Heart left ventricle (tissue), 16 donors: ENCODE results near the gene PEX7. TPM values are rescaled to one million over a fixed set of nuclear protein-coding genes. Genes with fewer than 3 reads are reported as not detected.

Experiments
- ATAC-seq, 4 donors: fragments of 200-7000 bp; cut with Tn5 transposase; one replicate each; pipeline ENCODE4 v1.9.1; 2020 to 2022; ENCODE audit warnings: moderate library complexity in 4 of 4, mild to moderate bottlenecking in 3 of 4, moderate number of reproducible peaks in 1 of 4
- DNase-seq, 5 donors: peaks; one replicate each; pipeline ENCODE4 v3.0.0-alpha.2; 2020
- H3K27ac ChIP-seq, 12 donors: fragments of 200-600 bp; sonication (generic) in 4 of 12; one replicate each; pipeline versions ENCODE4 v1.5.0 to v1.8.0; 2016 to 2022; ENCODE audit warnings: mild to moderate bottlenecking in 2 of 12
- H3K27me3 ChIP-seq, 9 donors: fragments of 200-600 bp; sonication (generic) in 2 of 9; one replicate each; pipeline versions ENCODE4 v1.5.1 to v1.8.0; 2016 to 2022; ENCODE audit warnings: mild to moderate bottlenecking in 3 of 9
- H3K36me3 ChIP-seq, 9 donors: fragments of 200-600 bp; sonication (generic) in 2 of 9; one replicate each; pipeline versions ENCODE4 v1.5.0 to v1.8.0; 2018 to 2022; ENCODE audit warnings: mild to moderate bottlenecking in 2 of 9
- H3K4me1 ChIP-seq, 12 donors: fragments of 200-600 bp; sonication (generic) in 4 of 12; one replicate each; pipeline versions ENCODE4 v1.5.0 to v1.8.0; 2016 to 2022; ENCODE audit warnings: mild to moderate bottlenecking in 3 of 12
- H3K4me3 ChIP-seq, 12 donors: fragments of 200-600 bp; sonication (generic) in 4 of 12; one replicate each; pipeline versions ENCODE4 v1.5.0 to v1.8.0; 2017 to 2022; ENCODE audit warnings: mild to moderate bottlenecking in 9 of 12, moderate library complexity in 4 of 12
- H3K9me3 ChIP-seq, 12 donors: fragments of 200-600 bp; sonication (generic) in 4 of 12; one replicate each; pipeline versions ENCODE4 v1.5.0 to v1.8.0; 2016 to 2022; ENCODE audit warnings: mild to moderate bottlenecking in 1 of 12
- POLR2A ChIP-seq, 2 donors: fragments of 450-650 bp; IDR thresholded peaks; one replicate each; pipeline ENCODE4 v1.6.1; 2017; ENCODE audit warnings: antibody characterized with exemption in 2 of 2, mild to moderate bottlenecking in 2 of 2, moderate library complexity in 2 of 2
- WGBS, 4 donors: extraction: QIAGEN DNeasy Blood & Tissue Kit in 2 of 4; methylation state at CpG; one replicate each; pipeline versions ENCODE4 v1.1.5 to v1.1.7; 2013 to 2018; 5-methylcytosine and 5-hydroxymethylcytosine counted together
- intact Hi-C, 10 donors: fragments of 100-400 bp; cut with DNase I; formaldehyde crosslinking; loops; one replicate each; pipeline versions ENCODE4 v1.11.1 to v1.14.2; 2022
- polyA plus RNA-seq, 2 donors: library from polyadenylated mRNA; stranded (reverse); fragments of 200-250 nt; gene quantifications; one replicate each; pipeline ENCODE4 v1.2.3, GENCODE V29; 2013
- total RNA-seq, 9 donors: library from RNA; depleted of rRNA in 2 of 9; stranded (reverse); fragments of >200 nt in 2 of 9; fragmentation: NEBNext Ultra II Directional in 3 of 9; extraction: Animal tissue kit (Norgen Biotek cat#: 25700) in 3 of 9; gene quantifications; one replicate each; pipeline versions ENCODE4 v1.1.0 to v1.2.4, GENCODE V29; 2016 to 2023
- TF ChIP-seq, protein P1 (sequence below), 12 donors: fragments of 200-600 bp; sonication (generic) in 4 of 12; IDR thresholded peaks; one replicate each; pipeline versions ENCODE4 v1.5.0 to v1.8.0; 2018 to 2022; ENCODE audit warnings: antibody characterized with exemption in 12 of 12, mild to moderate bottlenecking in 5 of 12
- donor health status: ischemic (EF 13 %, LVEDD 7.1; RV severe dilation, severe dysfunction).
- donor health status: healthy with polysubstance abuse.
- donor health status: DM: no; HTN: yes; CAD: no.
- donor health status: DM: no; HTN: no; CAD: no.
- donor health status: ischemic (EF 25% LVEDD 6.9; RV normal size, moderate dysfunction).
- donor health status: ischemic (EF 25% LVEDD 5.7; RV mildly dilated, moderate dysfunction).
- donor health status: healthy.
- donor health status: DM: yes; HTN: yes; CAD: no.
- donor health status: ischemic (EF 35%, LVEDD 5.7; RV mildly dilated, moderate dysfunction).
- donor health status: nonischemic (EF 11% LVEDD 7.7; RV severe dilation, severe dysfunction).
- donor health status: DM: yes; HTN: yes; CAD: no.
- donor health status: PGD.
- donor health status: ischemic (EF 29% LVEDD 5.4; RV normal size, mild dysfunction).
- donor health status: nonischemic (EF 23%, LVEDD 6.1; RV moderate dilation, normal function).

The PEX7 gene
- total and polyA plus RNA-seq, 11 donors = 4.7 to 22.1 (median 15.5) TPM

DNA sequence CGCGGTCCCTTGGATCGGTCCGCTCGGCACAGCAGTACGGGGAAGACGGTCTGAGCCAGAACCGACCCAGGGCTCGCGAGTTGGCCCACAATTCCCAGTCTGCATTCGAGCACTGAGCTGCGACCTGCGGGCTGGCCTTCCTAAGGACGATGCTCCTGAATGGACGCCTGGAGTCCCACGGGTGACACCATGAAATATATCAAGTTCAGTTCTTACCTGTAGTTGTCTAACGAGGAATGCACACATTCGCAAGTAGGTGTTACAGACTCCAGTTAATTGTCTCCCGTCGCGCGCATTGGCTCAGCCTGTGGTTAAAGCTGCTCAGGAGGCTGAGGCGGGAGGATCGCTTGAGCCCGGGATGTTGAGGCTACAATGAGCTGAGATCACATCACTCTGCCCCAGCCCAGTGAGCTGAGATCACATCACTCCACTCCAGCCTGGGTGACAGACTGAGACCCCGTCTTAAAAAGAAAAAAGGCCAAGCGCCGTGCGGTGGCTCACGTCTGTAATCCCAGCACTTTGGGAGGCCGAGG lies 802 bp downstream of the PEX7 start:
- Histone ChIP-seq H3K9me3 (no peaks in the 10 kb centered on the region), H3K4me1 (peaks cover 0 to 36% (median 12%) of the 10 kb centered on the region in 12 donors), H3K4me3 (peak overlapping the region; percentile 49 to 89 (median 74)), H3K27ac (peak overlapping the region in 11 of 12 donors; percentile 88 to 97 (median 92)), H3K36me3 (peaks cover 0 to 25% (median 12%) of the 10 kb centered on the region in 9 donors), H3K27me3 (no peaks in the 10 kb centered on the region)
- ATAC-seq (no peak), DNase-seq (no peak)
- 53 to 61% (median 55%) methylated on average over 25 to 31 of the region's 31 CpGs for WGBS, 4 donors
- TF ChIP-seq, protein P1, sequence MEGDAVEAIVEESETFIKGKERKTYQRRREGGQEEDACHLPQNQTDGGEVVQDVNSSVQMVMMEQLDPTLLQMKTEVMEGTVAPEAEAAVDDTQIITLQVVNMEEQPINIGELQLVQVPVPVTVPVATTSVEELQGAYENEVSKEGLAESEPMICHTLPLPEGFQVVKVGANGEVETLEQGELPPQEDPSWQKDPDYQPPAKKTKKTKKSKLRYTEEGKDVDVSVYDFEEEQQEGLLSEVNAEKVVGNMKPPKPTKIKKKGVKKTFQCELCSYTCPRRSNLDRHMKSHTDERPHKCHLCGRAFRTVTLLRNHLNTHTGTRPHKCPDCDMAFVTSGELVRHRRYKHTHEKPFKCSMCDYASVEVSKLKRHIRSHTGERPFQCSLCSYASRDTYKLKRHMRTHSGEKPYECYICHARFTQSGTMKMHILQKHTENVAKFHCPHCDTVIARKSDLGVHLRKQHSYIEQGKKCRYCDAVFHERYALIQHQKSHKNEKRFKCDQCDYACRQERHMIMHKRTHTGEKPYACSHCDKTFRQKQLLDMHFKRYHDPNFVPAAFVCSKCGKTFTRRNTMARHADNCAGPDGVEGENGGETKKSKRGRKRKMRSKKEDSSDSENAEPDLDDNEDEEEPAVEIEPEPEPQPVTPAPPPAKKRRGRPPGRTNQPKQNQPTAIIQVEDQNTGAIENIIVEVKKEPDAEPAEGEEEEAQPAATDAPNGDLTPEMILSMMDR (IDR thresholded peaks at IDR 0.05) = no peak
- no peak for TF ChIP-seq POLR2A (IDR thresholded peaks at IDR 0.05)
- intact Hi-C loops = no loop called here

GRCh38 chr6:136826216-136826615 lies 3.8 kb downstream of the PEX7 start:
- peak in 3 of 5 donors; percentile 12 to 57 (median 56) for DNase-seq
- H3K27me3 ChIP-seq = no peaks in the 10 kb centered on the region
- H3K36me3 ChIP-seq = peaks cover 0 to 49% (median 21%) of the 10 kb centered on the region in 9 donors
- 48 to 64% (median 60%) methylated on average over 6 of the region's 6 CpGs for WGBS, 4 donors
- H3K4me3 ChIP-seq = no peak overlapping the region
- H3K4me1 ChIP-seq = peaks cover 0 to 27% (median 11%) of the 10 kb centered on the region in 12 donors
- ATAC-seq = no peak
- TF ChIP-seq, protein P1 (IDR thresholded peaks at IDR 0.05) = no peak
- peak overlapping the region in 2 of 12 donors; percentile 1 to 25 for H3K27ac ChIP-seq
- intact Hi-C loops = no loop called here
- H3K9me3 ChIP-seq = peaks cover 0 to under 1% (median 0%) of the 10 kb centered on the region in 12 donors

DNA sequence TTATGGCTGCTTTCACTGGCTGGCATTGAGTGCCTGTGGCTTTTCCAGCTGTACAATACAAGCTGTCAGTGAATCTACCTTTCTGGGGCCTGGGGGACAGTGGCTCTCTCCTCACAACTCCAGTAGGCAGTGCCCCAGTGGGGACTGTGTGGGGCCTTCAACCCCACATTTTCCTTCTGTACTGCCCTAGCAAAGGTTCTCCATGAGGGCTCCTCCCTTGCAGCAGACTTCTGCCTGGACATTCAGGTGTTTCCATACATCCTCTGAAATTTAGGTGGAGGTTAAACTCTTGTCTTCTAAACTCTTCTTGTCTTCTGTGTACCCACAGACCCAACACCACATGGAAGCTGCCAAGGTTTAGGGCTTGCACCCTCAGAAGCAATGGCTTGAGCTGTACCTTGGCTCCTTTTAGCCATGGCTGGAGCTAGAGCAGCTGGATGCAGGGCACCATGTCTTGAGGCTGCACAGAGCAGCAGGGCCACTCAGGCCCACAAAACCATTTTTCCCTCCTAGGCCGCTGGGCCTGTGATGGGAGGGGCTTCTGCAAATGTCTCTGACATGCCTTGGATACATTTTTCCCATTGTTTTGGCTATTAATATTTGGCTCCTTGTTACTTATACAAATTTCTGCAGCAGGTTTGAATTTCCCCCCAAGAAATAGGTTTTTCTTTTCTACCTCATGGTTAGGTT lies 9.6 kb downstream of the PEX7 start:
- no peak for ATAC-seq
- peak overlapping the region in 2 of 12 donors; percentile 4 to 6 for H3K27ac ChIP-seq
- H3K4me3 ChIP-seq = no peak overlapping the region
- intact Hi-C loops = no loop called here
- no peaks in the 10 kb centered on the region for H3K27me3 ChIP-seq
- peaks cover 0 to 10% (median 7%) of the 10 kb centered on the region in 12 donors for H3K9me3 ChIP-seq
- peaks cover 0 to 10% (median 0%) of the 10 kb centered on the region in 12 donors for H3K4me1 ChIP-seq
- TF ChIP-seq, protein P1 (IDR thresholded peaks at IDR 0.05) = no peak
- no peak for TF ChIP-seq POLR2A (IDR thresholded peaks at IDR 0.05)
- peaks cover 0 to 48% (median 21%) of the 10 kb centered on the region in 9 donors for H3K36me3 ChIP-seq
- DNase-seq = no peak
- 100% methylated on average over 1 of the region's 1 CpG for whole genome bisulfite sequencing, 4 donors

GRCh38 chr6:136840276-136841001 lies 18.0 kb downstream of the PEX7 start:
- H3K27ac ChIP-seq = peak overlapping the region in 1 of 12 donors; percentile 12
- intact Hi-C loops = loop anchor here in 4 of 10 donors (5.0 to 10.0 kb wide), 4 partner anchors 122 to 174 kb away; no protein-coding TSS in a partner anchor
- H3K4me3 ChIP-seq = no peak overlapping the region
- no peaks in the 10 kb centered on the region for H3K9me3 ChIP-seq
- no peak for ATAC-seq
- H3K4me1 ChIP-seq = peaks cover 0 to 12% (median 0%) of the 10 kb centered on the region in 12 donors
- H3K27me3 ChIP-seq = no peaks in the 10 kb centered on the region
- DNase-seq = no peak
- TF ChIP-seq, protein P1 (IDR thresholded peaks at IDR 0.05) = no peak
- TF ChIP-seq POLR2A (IDR thresholded peaks at IDR 0.05) = no peak
- peaks cover 0 to 4% (median 0%) of the 10 kb centered on the region in 9 donors for H3K36me3 ChIP-seq
- 74 to 80% (median 77%) methylated on average over 4 of the region's 4 CpGs for WGBS, 4 donors
